OCI-LY3 (cell line): ENCODE results near the gene REEP3.

ENCODE experiments used
- H2AFZ ChIP-seq: fragments of 200-600, 300-600 bp; shearing (Covaris generic); 2 replicates; pipeline ENCODE4 v1.6.0; 2014; ENCODE audit warnings: antibody characterized with exemption, low read depth, low read length
- H3K27ac ChIP-seq: fragments of 200-600, 300-600 bp; sonication (generic); 2 replicates; pipeline ENCODE4 v1.5.1; 2014; ENCODE audit warnings: mild to moderate bottlenecking, low read length, moderate library complexity, mixed read lengths
- H3K27me3 ChIP-seq: fragments of 200-600, 300-600 bp; sonication (generic); 2 replicates; pipeline ENCODE4 v1.6.1; 2014; ENCODE audit warnings: low read depth, low read length, mixed read lengths
- H3K36me3 ChIP-seq: fragments of 200-600, 300-600 bp; sonication (generic); replicated peaks from 2 replicates; pipeline ENCODE3; 2014; ENCODE audit warnings: low read depth, low read length, mixed read lengths
- H3K4me1 ChIP-seq: fragments of 300-600, 200-600 bp; sonication (generic); 2 replicates; pipeline ENCODE4 v1.6.1; 2014; ENCODE audit warnings: low read length, mixed read lengths
- H3K4me2 ChIP-seq: fragments of 200-600, 300-600 bp; sonication (generic); 2 replicates; pipeline ENCODE4 v1.6.1; 2014; ENCODE audit warnings: low read length, mixed read lengths
- H3K4me3 ChIP-seq: fragments of 300-600, 200-600 bp; sonication (generic); 2 replicates; pipeline ENCODE4 v1.5.1; 2014; ENCODE audit warnings: antibody characterized with exemption, mild to moderate bottlenecking, low read length, moderate library complexity
- H3K79me2 ChIP-seq: fragments of 300-600, 200-600 bp; shearing (Covaris generic); 2 replicates; pipeline ENCODE4 v1.6.1; 2014; ENCODE audit warnings: mild to moderate bottlenecking, low read length, mixed read lengths
- H3K9ac ChIP-seq: fragments of 300-600, 200-600 bp; shearing (Covaris generic); 2 replicates; pipeline ENCODE4 v1.6.0; 2014; ENCODE audit warnings: mild to moderate bottlenecking, low read length, moderate library complexity
- H3K9me3 ChIP-seq: fragments of 200-600, 300-600 bp; shearing (Covaris generic); 2 replicates; pipeline ENCODE4 v1.6.1; 2014; ENCODE audit warnings: low read length, mixed read lengths; ENCODE audit not compliant: insufficient read depth
- H4K20me1 ChIP-seq: fragments of 200-600, 300-600 bp; sonication (generic); 2 replicates; pipeline ENCODE4 v1.6.1; 2016; ENCODE audit warnings: low read length, mixed read lengths; ENCODE audit not compliant: insufficient read depth
- EZH2phosphoT487 ChIP-seq: fragments of 200-600 bp; shearing (Covaris generic); IDR thresholded peaks from 2 replicates; pipeline ENCODE4 v1.6.1; 2018; ENCODE audit warnings: antibody characterized with exemption, mixed run types, low read depth
- TF ChIP-seq, protein P1 (sequence below): fragments of 200-600, 300-600 bp; sonication (generic); IDR thresholded peaks from 2 replicates; pipeline ENCODE4 v1.5.1; 2014; ENCODE audit warnings: antibody characterized with exemption, low read length, low read depth

Gene REEP3

DNA sequence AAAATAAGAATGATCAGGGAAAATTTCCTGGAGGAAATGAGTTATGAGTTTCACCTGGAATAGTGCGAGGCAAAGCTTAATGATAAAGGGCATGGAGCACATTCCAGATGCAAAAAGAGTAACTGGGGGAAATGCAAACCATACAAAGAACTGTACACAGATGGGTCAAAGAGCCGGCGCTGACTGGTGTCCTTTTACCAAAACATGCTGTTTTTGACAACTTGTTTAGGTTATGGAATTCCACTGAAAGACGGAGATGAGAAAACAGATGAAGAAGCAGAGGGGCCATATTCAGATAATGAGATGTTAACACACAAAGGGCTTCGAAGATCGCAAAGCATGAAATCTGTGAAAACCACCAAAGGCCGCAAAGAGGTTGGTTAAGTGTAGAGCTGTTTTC, 98.2 kb downstream of the REEP3 start:
- Histone ChIP-seq H3K4me1 (no peaks in the 10 kb centered on the region), H3K36me3 (no peaks in the 10 kb centered on the region), H3K79me2 (no peaks in the 10 kb centered on the region)

DNA sequence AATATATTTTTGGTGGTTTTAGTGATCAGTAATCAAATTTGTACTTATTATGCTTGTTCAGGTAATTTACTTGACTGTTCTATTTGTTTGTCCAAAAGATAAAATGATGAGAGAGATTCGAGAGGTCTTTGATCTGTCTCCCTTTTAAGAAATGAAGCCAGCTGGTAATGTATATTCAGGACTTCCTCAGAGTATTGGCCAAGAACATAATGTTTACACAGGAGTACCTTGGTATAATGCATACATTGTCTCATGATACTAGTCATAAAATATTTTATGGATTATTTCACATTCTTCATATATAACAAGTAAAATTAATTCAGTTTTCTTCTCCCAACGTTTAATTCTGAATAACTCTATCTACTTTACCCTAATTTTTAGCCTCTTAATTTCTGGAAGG, 100.9 kb downstream of the REEP3 start:
- Histone ChIP-seq H3K36me3 (no peaks in the 10 kb centered on the region), H2AFZ (no peak overlapping the region), H3K4me1 (peaks cover 5% of the 10 kb centered on the region; the same call in 1 of the 2 replicates), H3K9me3 (no peaks in the 10 kb centered on the region), H3K27ac (no peak overlapping the region), H3K79me2 (no peaks in the 10 kb centered on the region), H3K4me2 (no peak overlapping the region), H3K9ac (no peak overlapping the region), H4K20me1 (no peaks in the 10 kb centered on the region), H3K4me3 (no peak overlapping the region), H3K27me3 (no peaks in the 10 kb centered on the region)
- TF ChIP-seq, protein P1, sequence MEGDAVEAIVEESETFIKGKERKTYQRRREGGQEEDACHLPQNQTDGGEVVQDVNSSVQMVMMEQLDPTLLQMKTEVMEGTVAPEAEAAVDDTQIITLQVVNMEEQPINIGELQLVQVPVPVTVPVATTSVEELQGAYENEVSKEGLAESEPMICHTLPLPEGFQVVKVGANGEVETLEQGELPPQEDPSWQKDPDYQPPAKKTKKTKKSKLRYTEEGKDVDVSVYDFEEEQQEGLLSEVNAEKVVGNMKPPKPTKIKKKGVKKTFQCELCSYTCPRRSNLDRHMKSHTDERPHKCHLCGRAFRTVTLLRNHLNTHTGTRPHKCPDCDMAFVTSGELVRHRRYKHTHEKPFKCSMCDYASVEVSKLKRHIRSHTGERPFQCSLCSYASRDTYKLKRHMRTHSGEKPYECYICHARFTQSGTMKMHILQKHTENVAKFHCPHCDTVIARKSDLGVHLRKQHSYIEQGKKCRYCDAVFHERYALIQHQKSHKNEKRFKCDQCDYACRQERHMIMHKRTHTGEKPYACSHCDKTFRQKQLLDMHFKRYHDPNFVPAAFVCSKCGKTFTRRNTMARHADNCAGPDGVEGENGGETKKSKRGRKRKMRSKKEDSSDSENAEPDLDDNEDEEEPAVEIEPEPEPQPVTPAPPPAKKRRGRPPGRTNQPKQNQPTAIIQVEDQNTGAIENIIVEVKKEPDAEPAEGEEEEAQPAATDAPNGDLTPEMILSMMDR: no peak
- TF ChIP-seq EZH2phosphoT487: no peak

More for the DNA sequence above, 98.2 kb downstream of the REEP3 start:
- no peak overlapping the region for H3K4me3 ChIP-seq
- no peak overlapping the region for H3K4me2 ChIP-seq
- H3K9me3 ChIP-seq: no peaks in the 10 kb centered on the region
- no peak for TF ChIP-seq EZH2phosphoT487
- TF ChIP-seq, protein P1: no peak
- H2AFZ ChIP-seq: no peak overlapping the region
- no peaks in the 10 kb centered on the region for H3K27me3 ChIP-seq
- H3K9ac ChIP-seq: no peak overlapping the region
- no peaks in the 10 kb centered on the region for H4K20me1 ChIP-seq
- H3K27ac ChIP-seq: no peak overlapping the region

DNA sequence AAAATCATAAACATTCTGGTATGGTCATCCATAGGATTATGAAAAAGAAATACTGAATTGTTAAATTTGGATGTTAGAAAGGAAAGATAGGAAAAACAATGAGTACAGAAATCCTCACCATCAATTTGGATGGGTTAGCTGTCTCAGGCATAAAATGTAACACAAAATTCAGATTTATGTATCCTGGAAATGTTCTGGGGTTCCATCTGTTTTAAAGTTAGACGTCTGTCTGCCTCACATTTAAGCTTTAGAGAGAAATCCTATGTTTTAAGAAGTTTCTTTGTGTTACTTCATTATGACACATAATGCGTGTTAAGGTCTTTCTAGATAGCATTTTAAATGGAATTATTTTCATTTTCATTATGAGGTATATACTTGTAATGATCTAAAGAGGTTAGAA, 103.5 kb downstream of the REEP3 start:
- Histone ChIP-seq H3K36me3 (no peaks in the 10 kb centered on the region), H3K79me2 (no peaks in the 10 kb centered on the region), H3K9me3 (no peaks in the 10 kb centered on the region), H3K4me3 (no peak overlapping the region), H2AFZ (no peak overlapping the region), H3K9ac (no peak overlapping the region), H4K20me1 (no peaks in the 10 kb centered on the region), H3K4me2 (no peak overlapping the region), H3K4me1 (peaks cover 16% of the 10 kb centered on the region), H3K27me3 (no peaks in the 10 kb centered on the region), H3K27ac (no peak overlapping the region)
- no peak for TF ChIP-seq EZH2phosphoT487
- TF ChIP-seq, protein P1: no peak

DNA sequence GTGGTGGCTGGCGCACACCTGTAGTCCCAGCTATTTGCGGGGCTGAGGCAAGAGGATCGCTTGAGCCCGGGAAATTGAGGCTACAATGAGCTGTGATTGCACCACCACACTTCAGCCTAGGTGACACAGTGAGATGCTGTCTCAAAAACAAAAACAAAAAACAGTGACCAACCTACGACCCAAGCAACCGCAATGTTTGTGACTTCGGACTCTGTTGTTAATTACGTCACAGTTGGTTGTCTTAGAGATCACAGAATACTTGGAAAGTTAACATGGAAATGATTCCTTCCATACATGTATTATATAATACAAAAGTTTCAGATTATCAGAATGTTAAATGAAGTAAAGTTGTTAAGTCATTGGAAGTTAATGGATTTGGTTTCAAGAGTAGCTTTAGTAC, 106.2 kb downstream of the REEP3 start:
- Histone ChIP-seq H3K9me3 (no peaks in the 10 kb centered on the region), H3K4me3 (no peak overlapping the region), H4K20me1 (no peaks in the 10 kb centered on the region), H3K4me1 (peaks cover 21% of the 10 kb centered on the region), H3K36me3 (no peaks in the 10 kb centered on the region), H3K4me2 (no peak overlapping the region), H3K27ac (no peak overlapping the region), H2AFZ (no peak overlapping the region), H3K79me2 (no peaks in the 10 kb centered on the region), H3K27me3 (peaks cover 14% of the 10 kb centered on the region), H3K9ac (no peak overlapping the region)
- TF ChIP-seq, protein P1: no peak
- TF ChIP-seq EZH2phosphoT487: no peak
